ENCODE results near the gene ERGIC2.

DNA sequence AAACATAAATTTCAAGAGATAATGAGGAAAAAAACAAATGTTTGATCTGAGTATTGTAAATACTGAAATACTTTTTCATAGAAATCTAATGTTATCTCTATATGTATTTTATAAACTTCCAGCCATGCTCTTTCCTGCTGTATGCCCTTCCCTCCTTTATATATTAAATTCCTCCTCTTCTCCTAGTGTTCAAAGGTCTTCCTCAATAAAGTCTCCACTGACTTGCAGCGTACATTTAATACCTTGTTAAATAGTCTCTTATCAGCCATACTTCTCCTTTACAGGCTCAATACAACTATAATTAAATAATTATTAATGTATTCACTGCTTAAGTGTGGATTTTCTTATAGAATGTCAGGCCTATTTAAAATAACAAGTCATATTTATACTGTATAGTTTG is 26.0 kb downstream of the ERGIC2 start:
- TF ChIP-seq, protein P1, sequence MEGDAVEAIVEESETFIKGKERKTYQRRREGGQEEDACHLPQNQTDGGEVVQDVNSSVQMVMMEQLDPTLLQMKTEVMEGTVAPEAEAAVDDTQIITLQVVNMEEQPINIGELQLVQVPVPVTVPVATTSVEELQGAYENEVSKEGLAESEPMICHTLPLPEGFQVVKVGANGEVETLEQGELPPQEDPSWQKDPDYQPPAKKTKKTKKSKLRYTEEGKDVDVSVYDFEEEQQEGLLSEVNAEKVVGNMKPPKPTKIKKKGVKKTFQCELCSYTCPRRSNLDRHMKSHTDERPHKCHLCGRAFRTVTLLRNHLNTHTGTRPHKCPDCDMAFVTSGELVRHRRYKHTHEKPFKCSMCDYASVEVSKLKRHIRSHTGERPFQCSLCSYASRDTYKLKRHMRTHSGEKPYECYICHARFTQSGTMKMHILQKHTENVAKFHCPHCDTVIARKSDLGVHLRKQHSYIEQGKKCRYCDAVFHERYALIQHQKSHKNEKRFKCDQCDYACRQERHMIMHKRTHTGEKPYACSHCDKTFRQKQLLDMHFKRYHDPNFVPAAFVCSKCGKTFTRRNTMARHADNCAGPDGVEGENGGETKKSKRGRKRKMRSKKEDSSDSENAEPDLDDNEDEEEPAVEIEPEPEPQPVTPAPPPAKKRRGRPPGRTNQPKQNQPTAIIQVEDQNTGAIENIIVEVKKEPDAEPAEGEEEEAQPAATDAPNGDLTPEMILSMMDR (IDR thresholded peaks at IDR 0.05), result no peak
- TF ChIP-seq EZH2 (IDR thresholded peaks at IDR 0.05; ENCODE audit: borderline replicate concordance, insufficient read depth, low read depth, low read length, poor library complexity, severe bottlenecking), result no peak
